Naive thymus-derived CD4-positive, alpha-beta T cell (primary cell): Measurements from ENCODE around the gene SORCS2. TPM values are rescaled to one million over a fixed set of nuclear protein-coding genes. Genes with fewer than 3 reads are reported as not detected.

Experiments
- ATAC-seq: fragments of 150-1000 bp; cut with Tn5 transposase; 2 replicates; pipeline ENCODE4 v1.10.0; 2021; ENCODE audit warnings: mild to moderate bottlenecking, moderate library complexity
- CTCF ChIA-PET: fragments of 350-600 bp; sonication (Branson Sonifier 250); formaldehyde crosslinking; loops from one replicate; lab custom pipeline; 2021; ENCODE audit warnings: antibody characterized with exemption; lab: Charles Lee
- POLR2A ChIA-PET: fragments of 350-600 bp; sonication (Branson Sonifier 250); formaldehyde crosslinking; loops from one replicate; lab custom pipeline; 2021; ENCODE audit warnings: antibody characterized with exemption, inconsistent platforms; lab: Charles Lee
- DNase-seq, 9 donors: peaks; one replicate each; pipeline versions ENCODE4 v3.0.0 to v3.0.0-alpha.2; 2020 to 2022; ENCODE audit warnings: mixed read lengths in 1 of 9
- H3K27ac ChIP-seq: one replicate; pipeline ENCODE4 v1.7.0; 2013; ENCODE audit warnings: mild to moderate bottlenecking, low read depth, low read length, moderate library complexity
- H3K27me3 ChIP-seq, 2 donors: one replicate each; pipeline ENCODE4 v1.7.0; 2013; ENCODE audit warnings: low read length in 2 of 2, mild to moderate bottlenecking in 2 of 2, moderate library complexity in 2 of 2; ENCODE audit not compliant: control insufficient read depth in 2 of 2, insufficient read depth in 2 of 2
- H3K36me3 ChIP-seq, 3 experiments: 1 replicate in 2 of 3; 2 replicates in 1 of 3; pipeline ENCODE4 v1.7.0; 2013; ENCODE audit warnings: low read length in 3 of 3, mild to moderate bottlenecking in 3 of 3, moderate library complexity in 1 of 3; ENCODE audit not compliant: insufficient read depth in 3 of 3, control insufficient read depth in 2 of 3
- H3K4me1 ChIP-seq, 2 donors: one replicate each; pipeline ENCODE4 v1.7.0; 2013; ENCODE audit warnings: low read length in 2 of 2, mild to moderate bottlenecking in 2 of 2, moderate library complexity in 1 of 2; ENCODE audit not compliant: control insufficient read depth in 2 of 2, insufficient read depth in 2 of 2
- H3K4me3 ChIP-seq: 2 replicates; pipeline ENCODE4 v1.7.0; 2013; ENCODE audit warnings: mild to moderate bottlenecking, low read length
- H3K9me3 ChIP-seq, 3 experiments: 1 replicate in 2 of 3; 2 replicates in 1 of 3; pipeline ENCODE4 v1.7.0; 2013; ENCODE audit warnings: low read length in 3 of 3; ENCODE audit not compliant: control insufficient read depth in 2 of 3
- H3K27ac Mint-ChIP-seq, 9 donors: one replicate each; pipeline ENCODE4 v1.8.0; 2020 to 2022; ENCODE audit warnings: mixed read lengths in 9 of 9, mild to moderate bottlenecking in 8 of 9, moderate library complexity in 5 of 9, inconsistent platforms in 2 of 9
- H3K27me3 Mint-ChIP-seq, 5 donors: one replicate each; pipeline ENCODE4 v1.8.0; 2021 to 2022; ENCODE audit warnings: mixed read lengths in 5 of 5, mild to moderate bottlenecking in 1 of 5
- H3K36me3 Mint-ChIP-seq, 5 donors: one replicate each; pipeline ENCODE4 v1.8.0; 2020 to 2022; ENCODE audit warnings: mixed read lengths in 5 of 5, mild to moderate bottlenecking in 3 of 5, inconsistent platforms in 1 of 5
- H3K4me1 Mint-ChIP-seq, 7 donors: one replicate each; pipeline ENCODE4 v1.8.0; 2020 to 2022; ENCODE audit warnings: mixed read lengths in 7 of 7, mild to moderate bottlenecking in 3 of 7, inconsistent platforms in 1 of 7
- H3K4me3 Mint-ChIP-seq, 10 donors: one replicate each; pipeline ENCODE4 v1.8.0; 2020 to 2022; ENCODE audit warnings: mild to moderate bottlenecking in 10 of 10, mixed read lengths in 10 of 10, moderate library complexity in 6 of 10, inconsistent platforms in 2 of 10
- H3K9me3 Mint-ChIP-seq, 11 donors: one replicate each; pipeline ENCODE4 v1.8.0; 2020 to 2022; ENCODE audit warnings: mixed read lengths in 11 of 11, mild to moderate bottlenecking in 4 of 11, inconsistent platforms in 1 of 11, moderate library complexity in 1 of 11
- intact Hi-C, 2 donors: fragments of 100-400 bp; cut with micrococcal nuclease; formaldehyde crosslinking; loops; one replicate each; pipeline ENCODE4 v1.15.1; 2023
- polyA plus RNA-seq, 2 donors: library from polyadenylated mRNA; unstranded; fragments of 300-500 nt; fragmentation: Illumina TruSeq; gene quantifications; one replicate each; pipeline ENCODE4 v1.2.3, GENCODE V29; 2021
- total RNA-seq, 6 experiments: library from RNA in 5 of 6; stranded (reverse) in 5 of 6; gene quantifications; 1 replicate in 5 of 6; 2 replicates in 1 of 6; pipeline ENCODE4 v1.2.3 and lab custom pipeline; 2021 to 2026

SORCS2 gene
- total and polyA plus RNA-seq, 7 experiments from 2014 or later = 0.10 TPM; not detected in 6

DNA sequence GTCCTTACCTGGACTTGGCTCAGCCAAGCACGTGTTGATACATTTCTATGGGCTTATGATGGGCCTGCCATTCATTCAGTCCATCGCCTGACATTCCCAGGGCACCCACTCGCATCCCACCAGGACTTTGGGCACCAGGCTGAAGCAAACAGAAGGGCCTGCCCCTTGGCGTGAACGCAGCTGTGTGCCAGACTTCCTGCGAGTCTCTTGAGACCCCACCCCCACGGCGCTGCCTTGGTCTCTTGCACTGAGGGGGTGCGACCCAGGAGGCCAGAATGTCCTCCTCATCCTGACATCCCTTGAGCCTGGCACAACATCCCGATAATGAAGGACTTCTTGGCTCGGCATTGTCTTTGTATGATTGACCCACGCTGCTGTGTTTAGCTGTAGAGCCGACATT, 243.9 kb downstream of the SORCS2 start:
- ATAC-seq = no peak
- H3K4me3 Mint-ChIP-seq = no peak overlapping the region

DNA sequence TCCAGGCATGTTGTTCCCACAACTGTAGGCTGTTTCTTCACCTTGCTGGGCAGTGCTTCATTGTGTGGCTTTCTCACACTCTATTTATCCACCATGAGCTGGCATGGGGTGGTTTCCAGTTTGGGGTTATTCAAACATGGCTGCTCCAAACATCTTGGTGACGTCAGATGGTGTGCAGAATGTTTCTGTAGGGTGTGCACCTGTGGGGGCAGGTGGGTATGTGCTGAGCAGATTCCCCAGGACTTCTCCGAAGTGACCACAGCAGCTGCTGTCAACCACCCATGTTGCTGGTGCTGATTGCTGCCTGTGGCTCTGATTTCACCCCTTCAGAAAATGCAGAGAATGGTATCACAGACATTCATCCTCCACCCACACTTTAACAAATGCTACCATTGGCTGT, 247.4 kb downstream of the SORCS2 start:
- DNase-seq = no peak
- Mint-ChIP-seq H3K4me1 (peaks cover 0 to 4% (median 0%) of the 10 kb centered on the region in 7 donors), H3K36me3 (no peaks in the 10 kb centered on the region), H3K9me3 (peaks cover 0 to 4% (median 0%) of the 10 kb centered on the region in 11 donors), H3K27me3 (peaks cover 0 to 30% (median 28%) of the 10 kb centered on the region in 5 donors), H3K4me3 (no peak overlapping the region), H3K27ac (no peak overlapping the region)
- Histone ChIP-seq H3K9me3 (no peaks in the 10 kb centered on the region), H3K27me3 (no peaks in the 10 kb centered on the region), H3K27ac (no peak overlapping the region), H3K4me1 (no peaks in the 10 kb centered on the region), H3K4me3 (no peak overlapping the region), H3K36me3 (no peaks in the 10 kb centered on the region)
- intact Hi-C loops = no loop called here
- ChIA-PET POLR2A (no interaction called here), CTCF (no interaction called here)
- no peak for ATAC-seq

More for the DNA sequence above, 243.9 kb downstream of the SORCS2 start:
- intact Hi-C loops = no loop called here
- no peaks in the 10 kb centered on the region for H3K36me3 Mint-ChIP-seq
- Histone ChIP-seq H3K36me3 (no peaks in the 10 kb centered on the region), H3K4me3 (no peak overlapping the region), H3K9me3 (no peaks in the 10 kb centered on the region), H3K4me1 (no peaks in the 10 kb centered on the region), H3K27ac (no peak overlapping the region), H3K27me3 (no peaks in the 10 kb centered on the region)
- no peaks in the 10 kb centered on the region for H3K4me1 Mint-ChIP-seq
- ChIA-PET CTCF (no interaction called here), POLR2A (no interaction called here)
- H3K27me3 Mint-ChIP-seq = peaks cover 0 to 19% (median 13%) of the 10 kb centered on the region in 5 donors
- H3K9me3 Mint-ChIP-seq = peaks cover 0 to 4% (median 0%) of the 10 kb centered on the region in 11 donors
- DNase-seq = no peak
- H3K27ac Mint-ChIP-seq = no peak overlapping the region

DNA sequence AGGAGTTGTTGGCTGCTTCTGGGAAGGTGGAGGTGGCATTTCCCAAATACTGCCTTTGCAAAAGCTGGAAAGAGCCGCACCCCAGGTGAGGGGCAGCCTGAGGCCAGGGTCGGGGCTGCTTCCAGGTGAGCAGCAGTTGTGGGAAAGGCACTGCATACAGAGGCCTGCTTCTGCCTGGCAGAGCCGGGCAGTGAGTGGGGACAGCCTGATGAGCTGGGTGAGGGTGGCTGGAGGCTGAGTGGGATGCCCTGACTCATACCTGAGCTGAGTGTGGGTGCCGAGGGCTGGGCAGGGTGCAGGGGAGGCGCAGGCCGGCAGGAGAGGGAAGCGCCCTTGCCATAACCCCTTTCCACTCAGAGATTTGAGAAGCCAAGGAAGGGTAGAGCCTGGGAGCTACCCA, 248.9 kb downstream of the SORCS2 start:
- no peak overlapping the region for H3K4me3 Mint-ChIP-seq

DNA sequence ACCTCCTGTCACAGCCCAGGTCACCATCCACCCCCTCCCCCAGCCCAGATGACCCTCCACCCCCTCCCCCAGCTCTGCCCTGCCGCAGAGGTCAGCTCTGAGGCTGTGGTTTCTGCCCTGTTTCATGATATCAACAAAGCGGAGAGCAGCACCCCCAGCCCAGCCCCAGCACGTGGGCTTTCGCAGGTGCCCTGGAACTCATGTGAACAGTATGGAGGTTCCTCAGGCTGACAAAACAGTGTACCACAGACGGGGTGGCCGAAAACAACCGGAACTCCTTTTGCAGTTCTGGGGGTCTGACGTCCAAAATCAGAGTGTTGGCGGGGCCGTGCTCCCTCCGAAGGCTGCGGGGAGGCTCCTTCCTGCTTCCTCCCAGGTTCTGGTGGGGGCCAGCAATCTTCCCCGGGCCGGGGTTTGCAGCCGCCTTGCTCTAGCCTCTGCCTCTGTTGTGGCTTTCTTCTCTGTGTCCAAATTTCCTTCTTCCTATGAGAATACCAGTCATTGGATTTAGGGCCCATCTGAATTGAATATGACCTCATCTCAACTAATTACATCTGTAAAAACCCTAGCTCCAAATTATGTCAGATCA, 250.3 kb downstream of the SORCS2 start:
- no peak overlapping the region for H3K4me3 ChIP-seq
- Mint-ChIP-seq H3K27ac (no peak overlapping the region), H3K4me3 (no peak overlapping the region), H3K36me3 (no peaks in the 10 kb centered on the region), H3K9me3 (peaks cover 0 to 2% (median 0%) of the 10 kb centered on the region in 11 donors), H3K27me3 (peaks cover 0 to 34% (median 29%) of the 10 kb centered on the region in 5 donors), H3K4me1 (peaks cover 0 to 4% (median 0%) of the 10 kb centered on the region in 7 donors)
- no peaks in the 10 kb centered on the region for H3K27me3 ChIP-seq
- no peaks in the 10 kb centered on the region for H3K36me3 ChIP-seq
- H3K9me3 ChIP-seq = no peaks in the 10 kb centered on the region
- ChIA-PET POLR2A (no interaction called here), CTCF (no interaction called here)
- ATAC-seq (no peak), DNase-seq (no peak)
- H3K27ac ChIP-seq = no peak overlapping the region
- intact Hi-C loops = no loop called here
- no peaks in the 10 kb centered on the region for H3K4me1 ChIP-seq

More for the DNA sequence above, 248.9 kb downstream of the SORCS2 start:
- DNase-seq = no peak
- H3K27me3 ChIP-seq = no peaks in the 10 kb centered on the region
- no peak for ATAC-seq
- H3K4me1 ChIP-seq = no peaks in the 10 kb centered on the region
- intact Hi-C loops = no loop called here
- H3K4me3 ChIP-seq = no peak overlapping the region
- no peaks in the 10 kb centered on the region for H3K36me3 Mint-ChIP-seq
- ChIA-PET CTCF (no interaction called here), POLR2A (no interaction called here)
- H3K36me3 ChIP-seq = no peaks in the 10 kb centered on the region
- H3K27ac ChIP-seq = no peak overlapping the region
- peaks cover 0 to 38% (median 29%) of the 10 kb centered on the region in 5 donors for H3K27me3 Mint-ChIP-seq
- H3K9me3 ChIP-seq = no peaks in the 10 kb centered on the region
- H3K27ac Mint-ChIP-seq = no peak overlapping the region
- peaks cover 0 to 4% (median 0%) of the 10 kb centered on the region in 7 donors for H3K4me1 Mint-ChIP-seq
- H3K9me3 Mint-ChIP-seq = peaks cover 0 to 4% (median 0%) of the 10 kb centered on the region in 11 donors

DNA sequence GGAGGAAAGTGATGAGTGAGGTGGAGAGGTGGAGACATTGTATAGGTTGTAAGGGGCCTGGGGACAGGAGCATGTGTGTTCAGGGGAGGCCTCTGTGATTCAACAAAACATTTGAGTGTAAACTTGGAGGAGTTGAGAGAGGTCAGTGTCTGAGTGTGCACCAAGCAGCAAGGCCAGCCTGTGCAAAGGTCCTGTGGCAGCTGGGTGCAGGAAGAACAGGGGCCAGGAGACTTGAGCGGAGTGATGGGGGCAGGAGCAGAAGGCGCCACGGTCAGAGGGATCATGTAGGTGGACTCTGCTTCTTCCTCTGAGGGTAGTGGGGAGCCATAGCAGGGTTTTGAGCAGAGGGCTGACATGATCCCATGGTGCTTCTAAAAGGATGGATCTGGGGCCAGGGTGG, 252.0 kb downstream of the SORCS2 start:
- CTCF ChIA-PET = no interaction called here

DNA sequence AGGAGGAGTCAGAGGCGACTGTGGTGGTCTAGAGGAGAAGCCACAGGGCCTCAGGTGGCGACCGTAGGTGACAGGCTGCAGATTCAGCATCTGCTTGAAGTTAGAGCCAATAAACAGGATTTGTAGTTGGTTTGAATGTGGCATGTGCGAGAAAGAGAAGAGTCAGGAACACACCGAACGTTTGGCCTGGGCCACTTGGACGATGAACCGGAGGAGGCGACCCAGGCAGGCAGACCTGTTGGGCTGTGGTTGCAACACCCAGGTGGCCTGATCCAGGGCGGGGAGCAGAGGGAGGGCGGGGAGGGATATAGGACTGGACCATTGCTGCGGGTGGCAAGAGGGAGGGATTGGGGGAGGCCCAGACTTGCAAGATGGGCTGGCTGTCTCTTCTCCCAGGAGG, 252.4 kb downstream of the SORCS2 start:
- Mint-ChIP-seq H3K4me1 (peaks cover 0 to 4% (median 0%) of the 10 kb centered on the region in 7 donors), H3K27me3 (peaks cover 0 to 29% (median 22%) of the 10 kb centered on the region in 5 donors), H3K9me3 (peaks cover 0 to 4% (median 0%) of the 10 kb centered on the region in 11 donors), H3K27ac (no peak overlapping the region), H3K36me3 (no peaks in the 10 kb centered on the region), H3K4me3 (no peak overlapping the region)
- Histone ChIP-seq H3K27me3 (no peaks in the 10 kb centered on the region), H3K27ac (no peak overlapping the region), H3K4me3 (no peak overlapping the region), H3K36me3 (no peaks in the 10 kb centered on the region), H3K9me3 (no peaks in the 10 kb centered on the region), H3K4me1 (no peaks in the 10 kb centered on the region)
- ATAC-seq (no peak), DNase-seq (no peak)
- ChIA-PET CTCF (no interaction called here), POLR2A (no interaction called here)
- intact Hi-C loops = no loop called here

More for the DNA sequence above, 252.0 kb downstream of the SORCS2 start:
- H3K4me1 ChIP-seq = no peaks in the 10 kb centered on the region
- Mint-ChIP-seq H3K27ac (no peak overlapping the region), H3K4me3 (no peak overlapping the region), H3K4me1 (peaks cover 0 to 4% (median 0%) of the 10 kb centered on the region in 7 donors), H3K36me3 (no peaks in the 10 kb centered on the region), H3K9me3 (peaks cover 0 to 2% (median 0%) of the 10 kb centered on the region in 11 donors), H3K27me3 (peaks cover 0 to 29% (median 26%) of the 10 kb centered on the region in 5 donors)
- intact Hi-C loops = no loop called here
- H3K9me3 ChIP-seq = no peaks in the 10 kb centered on the region
- no peaks in the 10 kb centered on the region for H3K27me3 ChIP-seq
- no peak overlapping the region for H3K4me3 ChIP-seq
- no peak overlapping the region for H3K27ac ChIP-seq
- no peak for ATAC-seq
- H3K36me3 ChIP-seq = no peaks in the 10 kb centered on the region
- POLR2A ChIA-PET = no interaction called here
- no peak for DNase-seq

DNA sequence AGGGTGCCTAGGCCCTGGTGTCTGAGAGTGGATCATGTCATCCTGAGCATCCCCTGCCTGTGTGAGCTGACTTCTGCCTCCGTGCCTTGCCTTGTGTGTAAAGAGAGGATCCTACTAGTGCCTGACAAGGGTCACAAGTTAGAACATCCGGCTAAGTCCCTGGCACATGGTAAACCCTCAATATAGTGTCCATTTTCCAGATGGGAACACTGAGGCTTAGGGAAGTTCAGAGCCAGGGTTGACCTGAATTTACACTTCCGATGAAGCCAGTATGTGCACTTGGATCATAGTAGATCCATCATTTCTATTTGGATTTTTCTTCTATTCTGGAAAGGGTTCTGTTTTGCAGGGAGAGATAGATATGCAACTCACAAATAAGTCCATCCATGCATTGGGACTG, 254.9 kb downstream of the SORCS2 start:
- H3K27ac Mint-ChIP-seq = no peak overlapping the region
- H3K36me3 Mint-ChIP-seq = no peaks in the 10 kb centered on the region
- intact Hi-C loops = no loop called here
- DNase-seq = no peak
- Histone ChIP-seq H3K27me3 (no peaks in the 10 kb centered on the region), H3K9me3 (no peaks in the 10 kb centered on the region), H3K27ac (no peak overlapping the region), H3K36me3 (no peaks in the 10 kb centered on the region), H3K4me1 (no peaks in the 10 kb centered on the region), H3K4me3 (no peak overlapping the region)
- H3K4me3 Mint-ChIP-seq = no peak overlapping the region
- peaks cover 0 to 25% (median 15%) of the 10 kb centered on the region in 5 donors for H3K27me3 Mint-ChIP-seq
- no peak for ATAC-seq
- ChIA-PET CTCF (no interaction called here), POLR2A (no interaction called here)
- peaks cover 0 to 3% (median 0%) of the 10 kb centered on the region in 11 donors for H3K9me3 Mint-ChIP-seq
- peaks cover 0 to 4% (median 0%) of the 10 kb centered on the region in 7 donors for H3K4me1 Mint-ChIP-seq
